Measurements from ENCODE around the gene GNL1. TPM values are rescaled to one million over a fixed set of nuclear protein-coding genes. Genes with fewer than 3 reads are reported as not detected.
"Not testable (repeated sequence)": the region's sequence is repeated elsewhere in the genome, so short reads cannot be mapped to it uniquely, and the experiment has no call there.

Gene GNL1
- total RNA-seq, 6 experiments from 2014 or later, result 5.1 to 25.6 (median 19.8) TPM

GRCh38 chr6:30521952-30522351, 34.3 kb downstream of the GNL1 start:
- WGBS (ENCODE audit: insufficient coverage, low coverage, low lambda C conversion rate, missing lambda C conversion rate), result 83% methylated on average over 4 of the region's 5 CpGs
- H3K27ac ChIP-seq, result not testable (repeated sequence)

DNA sequence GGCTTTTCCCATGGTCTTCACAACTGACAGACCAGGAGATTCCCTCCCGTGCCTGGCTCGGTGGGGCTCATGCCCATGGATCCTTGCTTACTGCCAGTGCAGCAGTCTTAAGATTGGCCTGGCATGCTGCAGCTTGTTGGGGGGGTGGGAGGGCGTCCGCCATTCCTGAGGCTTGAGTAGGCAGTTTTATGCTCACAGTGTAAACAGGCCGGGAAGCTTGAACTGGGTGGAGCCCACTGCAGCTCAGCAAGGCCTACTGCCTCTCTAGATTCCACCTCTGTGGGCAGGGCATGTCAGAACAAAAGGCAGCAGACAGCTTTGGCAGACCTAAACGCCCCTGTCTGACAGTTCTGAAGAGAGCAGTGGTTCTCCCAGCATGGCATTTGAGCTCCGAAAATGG, 35.2 kb downstream of the GNL1 start:
- ATAC-seq; DNase-seq; H3K9me3 ChIP-seq; intact Hi-C loops (cut with DNase I); H3K27me3 ChIP-seq; H3K27ac ChIP-seq; H3K4me1 ChIP-seq; H3K36me3 ChIP-seq; H3K4me3 ChIP-seq: not testable (repeated sequence)
- 87% methylated on average over 4 of the region's 7 CpGs for WGBS (ENCODE audit: insufficient coverage, low coverage, low lambda C conversion rate, missing lambda C conversion rate)

More at GRCh38 chr6:30521952-30522351, 34.3 kb downstream of the GNL1 start:
- intact Hi-C loops (cut with DNase I); H3K4me1 ChIP-seq; ATAC-seq; H3K27me3 ChIP-seq; DNase-seq; H3K36me3 ChIP-seq; H3K9me3 ChIP-seq; H3K4me3 ChIP-seq: not testable (repeated sequence)

DNA sequence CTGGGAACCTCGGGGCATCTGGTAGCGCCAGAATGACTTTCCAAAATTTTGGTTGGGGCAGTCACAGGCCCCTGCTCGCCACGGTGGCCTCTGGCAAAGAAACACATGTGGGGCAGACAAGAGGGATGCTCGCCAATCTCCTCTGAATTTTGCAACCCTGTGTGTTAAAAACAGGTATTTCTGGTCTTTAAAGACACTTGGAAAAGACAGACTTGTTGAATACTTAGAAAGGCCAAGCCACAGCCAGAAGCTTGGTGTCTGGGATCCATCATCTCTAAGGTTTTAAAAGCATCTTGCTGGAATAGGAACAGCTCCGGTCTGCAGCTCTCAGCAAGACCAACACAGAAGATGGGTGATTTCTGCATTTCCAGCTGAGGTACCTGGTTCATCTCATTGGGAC, 35.8 kb downstream of the GNL1 start:
- no peaks in the 10 kb centered on the region for H3K27me3 ChIP-seq
- no peak for ATAC-seq
- H3K4me3 ChIP-seq, result no peak overlapping the region
- no peaks in the 10 kb centered on the region for H3K36me3 ChIP-seq
- no peaks in the 10 kb centered on the region for H3K9me3 ChIP-seq
- no peak for DNase-seq
- intact Hi-C loops (cut with DNase I), result no loop called here
- no peak overlapping the region for H3K27ac ChIP-seq
- H3K4me1 ChIP-seq, result peaks cover 0 to 4% (median 0%) of the 10 kb centered on the region in 4 donors
- no peak for TF ChIP-seq CTCF (IDR thresholded peaks at IDR 0.05)
- no peak for TF ChIP-seq POLR2A (IDR thresholded peaks at IDR 0.05)
- WGBS (ENCODE audit: insufficient coverage, low coverage, low lambda C conversion rate, missing lambda C conversion rate), result 97% methylated on average over 5 of the region's 6 CpGs

DNA sequence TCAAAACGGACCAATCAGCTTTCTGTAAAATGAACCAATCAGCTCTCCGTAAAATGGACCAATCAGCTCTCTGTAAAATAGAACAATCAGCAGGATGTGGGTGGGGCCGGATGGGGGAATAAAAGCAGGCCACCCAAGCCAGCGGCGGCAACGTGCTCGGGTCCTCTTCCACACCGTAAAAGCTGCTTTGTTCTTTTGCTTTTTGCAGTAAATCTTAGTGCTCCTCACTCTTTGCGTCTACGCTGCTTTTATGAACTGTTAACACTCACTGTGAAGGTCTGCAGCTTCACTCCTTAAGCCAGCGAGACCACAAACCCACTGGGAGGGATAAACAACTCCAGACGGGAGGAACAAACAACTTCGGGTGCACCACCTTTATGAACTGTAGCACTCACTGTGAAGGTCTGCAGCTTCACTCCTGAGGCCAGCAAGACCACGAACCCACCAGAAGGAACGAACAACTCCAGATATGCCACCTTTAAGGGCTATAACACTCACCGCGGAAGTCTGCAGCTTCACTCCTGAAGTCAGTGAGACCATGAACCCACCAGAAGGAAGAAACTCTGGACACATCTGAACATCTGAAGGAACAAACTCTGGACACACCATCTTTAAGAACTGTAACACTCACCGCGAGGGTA, 37.7 kb downstream of the GNL1 start:
- intact Hi-C loops (cut with DNase I); H3K4me3 ChIP-seq; H3K4me1 ChIP-seq; H3K36me3 ChIP-seq; H3K9me3 ChIP-seq; H3K27ac ChIP-seq; H3K27me3 ChIP-seq; ATAC-seq; DNase-seq: not testable (repeated sequence)
- WGBS (ENCODE audit: insufficient coverage, low coverage, low lambda C conversion rate, missing lambda C conversion rate), result 71% methylated on average over 16 of the region's 19 CpGs

DNA sequence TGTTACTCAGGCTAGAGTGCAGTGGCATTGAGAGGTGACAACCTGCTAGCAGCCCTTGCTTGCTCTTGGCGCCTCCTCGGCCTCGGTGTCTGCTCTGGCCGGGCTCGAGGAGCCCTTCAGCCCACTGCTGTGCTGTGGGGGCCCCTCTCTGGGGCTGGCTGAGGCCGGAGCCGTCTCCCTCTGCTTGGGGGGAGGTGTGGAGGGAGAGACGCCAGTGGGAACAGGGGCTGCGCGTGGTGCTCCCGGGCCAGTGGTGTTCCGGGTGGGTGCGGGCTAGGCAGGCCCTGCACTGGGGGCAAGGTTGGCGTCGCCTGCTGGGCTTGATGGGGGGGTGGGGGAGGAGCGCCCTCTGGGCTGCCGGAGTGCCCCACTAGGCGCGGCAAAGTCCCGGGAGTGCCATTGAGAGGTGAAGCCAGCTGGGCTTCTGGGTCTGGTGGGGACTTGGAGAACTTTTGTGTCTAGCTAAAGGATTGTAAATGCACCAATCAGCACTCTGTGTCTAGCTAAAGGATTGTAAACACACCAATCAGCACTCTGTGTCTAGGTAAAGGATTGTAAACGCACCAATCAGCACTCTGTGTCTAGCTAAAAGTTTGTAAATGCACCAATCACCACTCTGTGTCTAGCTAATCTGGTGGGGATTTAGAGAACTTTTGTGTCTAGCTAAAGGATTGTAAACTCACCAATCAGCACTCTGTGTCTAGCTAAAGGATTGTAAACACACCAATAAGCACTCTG, 38.4 kb downstream of the GNL1 start:
- H3K4me1 ChIP-seq; H3K9me3 ChIP-seq; H3K36me3 ChIP-seq; intact Hi-C loops (cut with DNase I); H3K27ac ChIP-seq; H3K27me3 ChIP-seq; H3K4me3 ChIP-seq; ATAC-seq: not testable (repeated sequence)
- WGBS (ENCODE audit: insufficient coverage, low coverage, low lambda C conversion rate, missing lambda C conversion rate), result 96% methylated on average over 6 of the region's 21 CpGs
- DNase-seq, result peak in 1 of 3 donors; percentile 35

- WGBS (ENCODE audit: insufficient coverage, low coverage, low lambda C conversion rate, missing lambda C conversion rate), result 39% methylated on average over 9 of the region's 9 CpGs
- H3K4me1 ChIP-seq; intact Hi-C loops (cut with DNase I); DNase-seq; H3K9me3 ChIP-seq; ATAC-seq; H3K27me3 ChIP-seq; H3K36me3 ChIP-seq: not testable (repeated sequence)
- Histone ChIP-seq H3K4me3 (peak overlapping the region in 2 of 3 donors; percentile 51 to 55), H3K27ac (peak overlapping the region; percentile 89 to 99 (median 96))
Observed at GRCh38 chr6:30516754-30517076, 39.6 kb downstream of the GNL1 start.
